ENCODE data around the gene MYO5C. TPM values are rescaled to one million over a fixed set of nuclear protein-coding genes. Genes with fewer than 3 reads are reported as not detected.

The MYO5C gene
- total and polyA plus RNA-seq, 2 of the 8 experiments (the other 6 are each of a cell fraction or from before 2014, with no cell fraction given): 8.2 to 26.7 TPM

DNA sequence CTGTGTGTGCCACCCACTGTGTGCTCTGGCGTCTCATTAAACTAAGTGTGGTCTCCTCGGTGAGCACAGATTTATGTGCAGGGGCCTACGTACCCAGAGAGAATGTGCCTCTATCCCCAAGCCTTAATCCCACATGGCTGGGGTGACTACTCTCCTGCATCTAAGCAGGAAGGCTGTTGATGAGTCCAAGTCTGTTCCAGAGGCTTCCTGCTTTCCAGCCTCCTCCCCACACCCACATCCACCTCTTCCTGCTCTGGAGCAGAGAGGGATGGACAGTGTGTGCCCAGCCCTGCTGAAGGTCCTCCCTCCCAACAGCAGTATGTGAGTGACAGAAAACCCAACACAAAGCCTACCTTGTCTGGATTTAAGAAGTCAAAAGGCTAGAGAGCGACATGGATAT, 144.3 kb downstream of the MYO5C start (continued):
- no peak for TF ChIP-seq RAD21 (IDR thresholded peaks at IDR 0.05 in 1 of 2, conservative IDR thresholded peaks at IDR 0.05 in 1 of 2; ENCODE audit: low read depth in 2 of 2, low read length in 2 of 2)
- TF ChIP-seq CHD7 (IDR thresholded peaks at IDR 0.05; ENCODE audit: insufficient replicate concordance, low read length): no peak
- TF ChIP-seq CBX5 (IDR thresholded peaks at IDR 0.05; ENCODE audit: low read depth, low read length): no peak
- no peak for TF ChIP-seq SIX5 (IDR thresholded peaks at IDR 0.05; ENCODE audit: low read depth, low read length)
- no peak for TF ChIP-seq BCL11A (IDR thresholded peaks at IDR 0.05; ENCODE audit: low read depth in 2 of 2, low read length in 2 of 2)

All from H1 (cell line).